Loucy (cell line): Measurements from ENCODE around the gene IRS1.

ENCODE experiments used
- H2AFZ ChIP-seq: fragments of 200-600 bp; sonication (generic); 2 replicates; pipeline ENCODE4 v1.6.0; 2016; ENCODE audit warnings: antibody characterized with exemption, mild to moderate bottlenecking, low read length, moderate library complexity
- H3F3A ChIP-seq: fragments of 200-600 bp; 2 replicates; pipeline ENCODE4 v1.6.0; 2016; ENCODE audit warnings: antibody characterized with exemption, low read depth, mild to moderate bottlenecking
- H3K27me3 ChIP-seq: fragments of 200-600 bp; sonication (generic); 2 replicates; pipeline ENCODE4 v1.6.1; 2014; ENCODE audit warnings: low read length, mild to moderate bottlenecking; ENCODE audit not compliant: insufficient read depth, poor library complexity, severe bottlenecking
- H3K36me3 ChIP-seq: fragments of 200-600 bp; sonication (generic); 2 replicates; pipeline ENCODE4 v1.6.1; 2016; ENCODE audit warnings: low read length; ENCODE audit not compliant: insufficient read depth
- H3K4me1 ChIP-seq: fragments of 200-600 bp; sonication (generic); 2 replicates; pipeline ENCODE4 v1.5.1; 2014; ENCODE audit warnings: low read length, mild to moderate bottlenecking; ENCODE audit not compliant: insufficient read depth, poor library complexity, severe bottlenecking
- H3K4me2 ChIP-seq: fragments of 200-600 bp; sonication (generic); 2 replicates; pipeline ENCODE4 v1.6.0; 2014; ENCODE audit warnings: antibody characterized with exemption, low read length, low read depth, mild to moderate bottlenecking; ENCODE audit not compliant: poor library complexity, severe bottlenecking
- H3K4me3 ChIP-seq: fragments of 200-600 bp; sonication (generic); 2 replicates; pipeline ENCODE4 v1.5.1; 2014; ENCODE audit warnings: low read length, mild to moderate bottlenecking, mixed read lengths; ENCODE audit not compliant: poor library complexity, severe bottlenecking
- H3K79me2 ChIP-seq: fragments of 200-600 bp; sonication (generic); 2 replicates; pipeline ENCODE4 v1.6.1; 2014; ENCODE audit warnings: low read length; ENCODE audit not compliant: insufficient read depth
- H3K9ac ChIP-seq: fragments of 200-600 bp; sonication (generic); 2 replicates; pipeline ENCODE4 v1.6.0; 2014; ENCODE audit warnings: mild to moderate bottlenecking, low read depth, low read length, moderate library complexity; ENCODE audit not compliant: poor library complexity, severe bottlenecking
- H3K9me2 ChIP-seq: fragments of 200-600 bp; sonication (generic); replicated peaks from 2 replicates; pipeline ENCODE4 v1.6.1; 2016; ENCODE audit warnings: low read depth, low read length, mixed read lengths
- H3K9me3 ChIP-seq: fragments of 200-600 bp; sonication (generic); 2 replicates; pipeline ENCODE4 v1.6.1; 2014; ENCODE audit warnings: mild to moderate bottlenecking, antibody characterized with exemption, low read length, low read depth; ENCODE audit not compliant: insufficient read depth
- H4K20me1 ChIP-seq: fragments of 200-600 bp; sonication (generic); 2 replicates; pipeline ENCODE4 v1.6.0; 2014; ENCODE audit warnings: antibody characterized with exemption, low read length, mild to moderate bottlenecking; ENCODE audit not compliant: insufficient read depth, poor library complexity, severe bottlenecking
- EZH2phosphoT487 ChIP-seq: fragments of 200-600 bp; IDR thresholded peaks from 2 replicates; pipeline ENCODE4 v1.6.1; 2018; ENCODE audit warnings: antibody characterized with exemption, mild to moderate bottlenecking, moderate library complexity, borderline replicate concordance
- TF ChIP-seq, protein P1 (sequence below): fragments of 200-600 bp; sonication (generic); conservative IDR thresholded peaks from 2 replicates; pipeline ENCODE4 v1.5.1; 2014; ENCODE audit warnings: mild to moderate bottlenecking, antibody characterized with exemption, low read length

IRS1 gene

DNA sequence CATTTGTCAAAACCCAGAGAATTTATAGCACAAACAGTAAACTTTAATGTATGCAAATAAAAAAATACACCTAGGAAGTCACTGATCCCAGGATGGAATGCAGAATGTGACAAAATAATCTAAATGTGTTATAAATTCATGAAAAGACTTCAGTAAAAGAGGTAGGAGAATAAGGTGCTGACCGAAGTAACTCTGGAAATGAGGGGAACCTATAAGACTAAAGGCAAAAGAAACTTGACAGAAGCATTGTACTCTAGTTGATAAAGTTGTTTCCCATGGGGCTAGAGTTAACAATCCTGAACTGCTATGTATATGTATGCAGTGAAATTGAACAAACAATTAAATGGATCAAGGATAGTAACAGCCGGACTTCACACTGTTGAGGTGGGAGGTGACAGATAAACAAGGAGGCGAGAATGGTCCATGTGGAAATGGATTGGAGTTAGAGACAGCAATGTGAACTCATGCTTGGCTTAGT lies 24.5 kb downstream of the IRS1 start:
- H3K9me3 ChIP-seq = no peaks in the 10 kb centered on the region
- no peak overlapping the region for H3K9ac ChIP-seq
- H3K9me2 ChIP-seq = no peaks in the 10 kb centered on the region
- H3K79me2 ChIP-seq = no peaks in the 10 kb centered on the region
- no peak overlapping the region for H3K4me3 ChIP-seq
- H3K36me3 ChIP-seq = no peaks in the 10 kb centered on the region
- H3K27me3 ChIP-seq = no peaks in the 10 kb centered on the region
- TF ChIP-seq, protein P1, sequence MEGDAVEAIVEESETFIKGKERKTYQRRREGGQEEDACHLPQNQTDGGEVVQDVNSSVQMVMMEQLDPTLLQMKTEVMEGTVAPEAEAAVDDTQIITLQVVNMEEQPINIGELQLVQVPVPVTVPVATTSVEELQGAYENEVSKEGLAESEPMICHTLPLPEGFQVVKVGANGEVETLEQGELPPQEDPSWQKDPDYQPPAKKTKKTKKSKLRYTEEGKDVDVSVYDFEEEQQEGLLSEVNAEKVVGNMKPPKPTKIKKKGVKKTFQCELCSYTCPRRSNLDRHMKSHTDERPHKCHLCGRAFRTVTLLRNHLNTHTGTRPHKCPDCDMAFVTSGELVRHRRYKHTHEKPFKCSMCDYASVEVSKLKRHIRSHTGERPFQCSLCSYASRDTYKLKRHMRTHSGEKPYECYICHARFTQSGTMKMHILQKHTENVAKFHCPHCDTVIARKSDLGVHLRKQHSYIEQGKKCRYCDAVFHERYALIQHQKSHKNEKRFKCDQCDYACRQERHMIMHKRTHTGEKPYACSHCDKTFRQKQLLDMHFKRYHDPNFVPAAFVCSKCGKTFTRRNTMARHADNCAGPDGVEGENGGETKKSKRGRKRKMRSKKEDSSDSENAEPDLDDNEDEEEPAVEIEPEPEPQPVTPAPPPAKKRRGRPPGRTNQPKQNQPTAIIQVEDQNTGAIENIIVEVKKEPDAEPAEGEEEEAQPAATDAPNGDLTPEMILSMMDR = no peak
- no peak for TF ChIP-seq EZH2phosphoT487
- H3K4me1 ChIP-seq = peaks cover 17% of the 10 kb centered on the region
- no peaks in the 10 kb centered on the region for H4K20me1 ChIP-seq
- no peak overlapping the region for H2AFZ ChIP-seq
- H3K4me2 ChIP-seq = no peak overlapping the region
- H3F3A ChIP-seq = no peaks in the 10 kb centered on the region

DNA sequence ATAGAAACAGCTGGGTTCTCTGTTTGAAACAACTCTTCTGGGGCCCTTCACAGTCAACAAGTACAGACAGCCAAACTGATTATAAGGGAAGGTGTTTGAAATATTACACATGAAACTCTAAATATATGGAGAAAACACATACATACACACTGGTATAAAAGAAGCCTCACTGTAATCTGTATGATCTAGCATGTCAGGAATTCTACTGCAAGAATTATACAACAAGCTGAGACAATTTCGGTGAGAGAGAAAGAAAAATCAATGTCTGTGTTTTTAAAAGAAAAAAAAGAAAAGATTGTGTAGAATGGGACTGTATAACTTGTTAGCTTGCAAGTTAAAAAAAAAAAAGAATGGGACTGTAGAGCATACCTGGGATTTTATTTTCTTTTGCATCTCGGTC lies 26.3 kb downstream of the IRS1 start:
- H2AFZ ChIP-seq = no peak overlapping the region
- H3K27me3 ChIP-seq = no peaks in the 10 kb centered on the region
- peaks cover 17% of the 10 kb centered on the region for H3K4me1 ChIP-seq
- no peak overlapping the region for H3K9ac ChIP-seq
- no peaks in the 10 kb centered on the region for H3K9me3 ChIP-seq
- TF ChIP-seq, protein P1 = no peak
- TF ChIP-seq EZH2phosphoT487 = no peak
- peak overlapping the region; percentile 38 for H3K4me2 ChIP-seq
- no peaks in the 10 kb centered on the region for H4K20me1 ChIP-seq
- no peaks in the 10 kb centered on the region for H3F3A ChIP-seq
- H3K9me2 ChIP-seq = no peaks in the 10 kb centered on the region
- no peaks in the 10 kb centered on the region for H3K36me3 ChIP-seq
- no peaks in the 10 kb centered on the region for H3K79me2 ChIP-seq
- H3K4me3 ChIP-seq = no peak overlapping the region

DNA sequence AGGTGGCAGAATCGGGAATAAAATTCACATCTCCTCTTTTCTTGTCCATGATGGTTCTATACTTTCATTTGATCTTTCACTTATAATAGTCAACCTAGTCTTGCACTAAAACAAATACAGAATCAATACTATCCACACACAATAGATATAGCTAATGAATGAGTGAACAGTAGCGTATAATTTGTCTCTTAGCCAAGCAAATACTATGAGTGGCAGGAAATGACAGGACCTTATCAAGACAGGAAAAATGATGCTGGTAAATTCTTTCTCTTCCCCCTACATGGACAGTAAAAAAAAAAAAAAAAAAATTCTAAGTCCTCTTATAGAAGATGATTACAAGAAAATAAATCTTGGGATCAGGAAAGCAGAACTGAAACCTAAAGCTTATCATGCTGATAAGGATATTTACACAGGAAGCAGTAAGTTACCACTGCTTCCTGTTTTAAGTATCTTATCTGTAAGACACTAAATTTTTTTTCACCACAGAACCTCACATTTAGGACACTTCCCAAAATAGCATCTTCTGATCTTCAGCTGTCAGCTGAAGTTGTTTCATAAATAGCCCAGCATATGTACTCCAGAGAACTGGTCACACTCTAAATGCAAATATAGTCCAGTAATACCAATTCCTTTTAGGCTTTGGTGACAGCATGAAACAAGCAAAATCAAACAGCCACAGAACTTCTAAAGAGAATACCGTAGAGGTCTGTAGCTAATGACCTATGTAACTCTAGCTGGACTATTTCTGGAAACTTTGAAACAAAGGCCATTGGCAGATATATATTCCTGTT lies 27.0 kb downstream of the IRS1 start:
- H3K36me3 ChIP-seq = no peaks in the 10 kb centered on the region
- TF ChIP-seq, protein P1 = no peak
- no peak for TF ChIP-seq EZH2phosphoT487
- H2AFZ ChIP-seq = no peak overlapping the region
- no peaks in the 10 kb centered on the region for H3K27me3 ChIP-seq
- no peak overlapping the region for H3K9ac ChIP-seq
- no peaks in the 10 kb centered on the region for H3K9me3 ChIP-seq
- H3K4me2 ChIP-seq = peak overlapping the region; percentile 38
- H3K79me2 ChIP-seq = no peaks in the 10 kb centered on the region
- no peaks in the 10 kb centered on the region for H3K9me2 ChIP-seq
- no peaks in the 10 kb centered on the region for H3F3A ChIP-seq
- H4K20me1 ChIP-seq = no peaks in the 10 kb centered on the region
- H3K4me1 ChIP-seq = peaks cover 17% of the 10 kb centered on the region
- H3K4me3 ChIP-seq = no peak overlapping the region
